ENCODE measurements around the gene CEP128. TPM values are rescaled to one million over a fixed set of nuclear protein-coding genes. Genes with fewer than 3 reads are reported as not detected.

Gene CEP128
- total and polyA plus RNA-seq, 2 experiments from 2014 or later: 7.6 to 17.6 TPM

GRCh38 chr14:80521456-80521855 lies 420.1 kb downstream of the CEP128 start:
- Mint-ChIP-seq H3K9me3 (no peaks in the 10 kb centered on the region), H3K27ac (no peak overlapping the region), H3K4me3 (no peak overlapping the region), H3K4me1 (no peaks in the 10 kb centered on the region), H3K27me3 (ENCODE audit: insufficient read depth, low read depth, poor library complexity) (no peaks in the 10 kb centered on the region), H3K36me3 (ENCODE audit: low read depth) (no peaks in the 10 kb centered on the region)
- Histone ChIP-seq H3K9me2 (ENCODE audit: insufficient read depth) (no peaks in the 10 kb centered on the region), H2AFZ (no peak overlapping the region), H3K4me1 (ENCODE audit: insufficient read depth) (no peaks in the 10 kb centered on the region), H3K79me2 (replicated peaks; ENCODE audit: insufficient read depth) (no peaks in the 10 kb centered on the region), H3K4me2 (no peak overlapping the region), H3F3A (replicated peaks; ENCODE audit: low read depth) (no peaks in the 10 kb centered on the region), H3K4me3 (no peak overlapping the region), H3K27ac (ENCODE audit: low read depth) (no peak overlapping the region), H3K36me3 (ENCODE audit: insufficient read depth) (no peaks in the 10 kb centered on the region), H4K20me1 (replicated peaks; ENCODE audit: insufficient read depth) (no peaks in the 10 kb centered on the region), H3K27me3 (ENCODE audit: insufficient read depth) (no peaks in the 10 kb centered on the region)
- no peak for TF ChIP-seq EZH2phosphoT487 (IDR thresholded peaks at IDR 0.05; ENCODE audit: unreplicated experiment)
- no peak for TF ChIP-seq STAT1 (IDR thresholded peaks at IDR 0.05; ENCODE audit: unreplicated experiment)
- TF ChIP-seq EZH2 (IDR thresholded peaks at IDR 0.05; ENCODE audit: low read depth, unreplicated experiment): no peak
- TF ChIP-seq REST (IDR thresholded peaks at IDR 0.05; ENCODE audit: unreplicated experiment): no peak
- TF ChIP-seq ETS1 (IDR thresholded peaks at IDR 0.05): no peak
- no peak for TF ChIP-seq NANOG (IDR thresholded peaks at IDR 0.05; ENCODE audit: borderline replicate concordance)
- ATAC-seq (no peak), DNase-seq (ENCODE audit: low spot score) (no peak)

GRCh38 chr14:80519002-80519401 lies 422.5 kb downstream of the CEP128 start:
- no peaks in the 10 kb centered on the region for H3K36me3 ChIP-seq (ENCODE audit: insufficient read depth)
- no peak overlapping the region for H3K27ac Mint-ChIP-seq
- H3K27ac ChIP-seq (ENCODE audit: low read depth): no peak overlapping the region
- no peak overlapping the region for H3K4me3 Mint-ChIP-seq
- H3K36me3 Mint-ChIP-seq (ENCODE audit: low read depth): peaks cover 8% of the 10 kb centered on the region; the same call in 2 of the 3 replicates
- no peak overlapping the region for H2AFZ ChIP-seq
- H3K27me3 ChIP-seq (ENCODE audit: insufficient read depth): no peaks in the 10 kb centered on the region
- no peak for DNase-seq (ENCODE audit: low spot score)
- ATAC-seq: no peak
- no peaks in the 10 kb centered on the region for H3K79me2 ChIP-seq (replicated peaks; ENCODE audit: insufficient read depth)
- no peaks in the 10 kb centered on the region for H3F3A ChIP-seq (replicated peaks; ENCODE audit: low read depth)
- no peaks in the 10 kb centered on the region for H3K27me3 Mint-ChIP-seq (ENCODE audit: insufficient read depth, low read depth, poor library complexity)
- no peak overlapping the region for H3K4me3 ChIP-seq
- no peaks in the 10 kb centered on the region for H4K20me1 ChIP-seq (replicated peaks; ENCODE audit: insufficient read depth)
- no peak overlapping the region for H3K4me2 ChIP-seq
- no peaks in the 10 kb centered on the region for H3K9me3 Mint-ChIP-seq
- no peaks in the 10 kb centered on the region for H3K9me2 ChIP-seq (ENCODE audit: insufficient read depth)
- no peaks in the 10 kb centered on the region for H3K4me1 ChIP-seq (ENCODE audit: insufficient read depth)
- no peaks in the 10 kb centered on the region for H3K4me1 Mint-ChIP-seq
- no peak for TF ChIP-seq EZH2phosphoT487 (IDR thresholded peaks at IDR 0.05; ENCODE audit: unreplicated experiment)
- TF ChIP-seq ZNF114 (CRISPR knock-in tag; IDR thresholded peaks at IDR 0.05): no peak
- no peak for TF ChIP-seq ZNF331 (CRISPR knock-in tag; IDR thresholded peaks at IDR 0.05; ENCODE audit: low read depth)
- TF ChIP-seq NANOG (IDR thresholded peaks at IDR 0.05; ENCODE audit: borderline replicate concordance): no peak
- TF ChIP-seq ETS1 (IDR thresholded peaks at IDR 0.05): no peak
- no peak for TF ChIP-seq EZH2 (IDR thresholded peaks at IDR 0.05; ENCODE audit: low read depth, unreplicated experiment)
- no peak for TF ChIP-seq CREB1 (CRISPR knock-in tag; IDR thresholded peaks at IDR 0.05; ENCODE audit: low read depth)
- no peak for TF ChIP-seq ZNF462 (CRISPR knock-in tag; IDR thresholded peaks at IDR 0.05)
